K562 (cell line): ENCODE results near the gene KIF3A. TPM values are rescaled to one million over a fixed set of nuclear protein-coding genes. Genes with fewer than 3 reads are reported as not detected.

Experiments
- ATAC-seq: fragments of 200-7000 bp; cut with Tn5 transposase; 3 replicates; pipeline ENCODE4 v1.9.1; 2020; ENCODE audit warnings: moderate library complexity
- BruUV-seq: library from RNA; stranded (reverse); fragments of 400-500 nt; replicated peaks from 2 replicates; lab custom pipeline; 2021; lab: Mats Ljungman, UMichigan
- CTCF ChIA-PET: fragments of 300-600 bp; formaldehyde crosslinking; extraction: SDS; loops from one replicate; lab custom pipeline; 2021; ENCODE audit warnings: low intra/inter-chr PET ratio; lab: Yijun Ruan, JAX
- POLR2A ChIA-PET: fragments of 300-600, 350-650 bp; sonication (Branson Sonifier 250); formaldehyde crosslinking; extraction: SDS; loops from one replicate; lab custom pipeline; 2021; ENCODE audit warnings: antibody characterized with exemption, inconsistent platforms; lab: Yijun Ruan, JAX
- DNase-seq, 4 experiments: peaks; one replicate each; pipeline versions ENCODE4 v3.0.0 to v3.0.0-alpha.2; 2011 to 2018; ENCODE audit warnings: low spot score in 3 of 4, mixed read lengths in 3 of 4; ENCODE audit errors: extremely low read depth in 1 of 4
- FAIRE-seq: peaks from 2 replicates; lab custom pipeline; 2011; peaks lifted over from hg19 to GRCh38; lab: Jason Lieb, UNC
- H2AFZ ChIP-seq: 2 replicates; pipeline ENCODE4 v1.6.0; 2011; ENCODE audit warnings: low read depth, low read length, control low read depth, inconsistent platforms
- H3K27ac ChIP-seq: fragments of 200-600 bp; 3 replicates; pipeline ENCODE4 v1.8.0; 2011; ENCODE audit warnings: low read depth, mild to moderate bottlenecking, control low read depth, inconsistent platforms, low read length, moderate library complexity, mixed read lengths; ENCODE audit errors: extremely low read depth
- H3K27me3 ChIP-seq, 2 experiments: fragments of 300-600 bp in 1 of 2; 2 replicates in 1 of 2; 3 replicates in 1 of 2; pipeline versions ENCODE4 v1.6.0 to v1.8.0; 2011; ENCODE audit warnings: inconsistent platforms in 2 of 2, low read length in 2 of 2, mild to moderate bottlenecking in 1 of 2, mixed read lengths in 1 of 2, moderate library complexity in 1 of 2; ENCODE audit not compliant: control insufficient read depth in 2 of 2, insufficient read depth in 2 of 2
- H3K36me3 ChIP-seq: fragments of 300-600 bp; 3 replicates; pipeline ENCODE4 v1.8.0; 2011; ENCODE audit warnings: mild to moderate bottlenecking, low read length, inconsistent platforms; ENCODE audit not compliant: control insufficient read depth, insufficient read depth
- H3K4me1 ChIP-seq, 2 experiments: fragments of 200-600 bp in 1 of 2; replicated peaks in 1 of 2; 2 replicates in 1 of 2; 3 replicates in 1 of 2; pipeline versions ENCODE4 v1.5.1 to v1.8.0; 2011; ENCODE audit warnings: inconsistent platforms in 2 of 2, low read length in 2 of 2, mild to moderate bottlenecking in 1 of 2, mixed read lengths in 1 of 2, moderate library complexity in 1 of 2; ENCODE audit not compliant: control insufficient read depth in 2 of 2, insufficient read depth in 2 of 2
- H3K4me2 ChIP-seq: 2 replicates; pipeline ENCODE4 v1.6.1; 2011; ENCODE audit warnings: low read length, control low read depth, inconsistent platforms, mixed read lengths; ENCODE audit not compliant: insufficient read depth
- H3K4me3 ChIP-seq: fragments of 200-600 bp; sonication (generic), shearing (Covaris generic); 2 replicates; pipeline ENCODE4 v1.5.1; 2016; ENCODE audit warnings: control low read depth, inconsistent platforms
- H3K79me2 ChIP-seq: fragments of 200-600 bp; 3 replicates; pipeline ENCODE4 v1.8.0; 2011; ENCODE audit warnings: low read length, inconsistent platforms; ENCODE audit not compliant: control insufficient read depth, insufficient read depth
- H3K9ac ChIP-seq, 2 experiments: 2 replicates each; pipeline versions ENCODE4 v1.6.0 to v1.6.1; 2011; ENCODE audit warnings: low read depth in 2 of 2, low read length in 2 of 2, control low read depth in 1 of 2, inconsistent platforms in 1 of 2, mild to moderate bottlenecking in 1 of 2, mixed read lengths in 1 of 2; ENCODE audit not compliant: insufficient read depth in 1 of 2
- H3K9me1 ChIP-seq: one replicate; pipeline ENCODE4 v1.6.0; 2011; ENCODE audit warnings: inconsistent platforms, mild to moderate bottlenecking, low read length, moderate library complexity; ENCODE audit not compliant: control insufficient read depth, insufficient read depth
- H3K9me3 ChIP-seq: replicated peaks from 2 replicates; pipeline ENCODE4 v1.5.1; 2011; ENCODE audit warnings: low read depth, low read length, inconsistent platforms; ENCODE audit not compliant: control insufficient read depth, insufficient read depth
- H4K20me1 ChIP-seq: replicated peaks from 2 replicates; pipeline ENCODE4 v1.6.1; 2011; ENCODE audit warnings: low read length, inconsistent platforms, mixed read lengths; ENCODE audit not compliant: control insufficient read depth, insufficient read depth
- ATF3 ChIP-seq, 2 experiments: fragments of 450-650 bp in 1 of 2; sonication (generic) in 1 of 2; formaldehyde crosslinking in 1 of 2; IDR thresholded peaks in 1 of 2; conservative IDR thresholded peaks in 1 of 2; 2 replicates each; pipeline versions ENCODE4 v1.6.1 to v1.8.1; 2016 to 2023; ENCODE audit warnings: mild to moderate bottlenecking in 2 of 2, moderate library complexity in 2 of 2, inconsistent platforms in 1 of 2, missing genetic modification reagents in 1 of 2
- CSDE1 ChIP-seq, 2 experiments: fragments of 450-650 bp; IDR thresholded peaks; 2 replicates each; pipeline ENCODE4 v1.6.1; 2016; ENCODE audit warnings: mild to moderate bottlenecking in 1 of 2
- MECOM ChIP-seq: fragments of 250-450 bp; sonication (Bioruptor Pico); IDR thresholded peaks from 2 replicates; pipeline ENCODE4 v1.8.0; 2022; ENCODE audit warnings: inconsistent platforms
- MNT ChIP-seq, 2 experiments: fragments of 450-650 bp; conservative IDR thresholded peaks; 2 replicates each; pipeline ENCODE4 v1.6.1; 2017; ENCODE audit warnings: mild to moderate bottlenecking in 2 of 2, moderate library complexity in 2 of 2
- NRF1 ChIP-seq, 2 experiments: fragments of 450-650 bp; IDR thresholded peaks in 1 of 2; conservative IDR thresholded peaks in 1 of 2; 2 replicates each; pipeline ENCODE4 v1.6.1; 2014; ENCODE audit warnings: mild to moderate bottlenecking in 2 of 2
- SETDB1 ChIP-seq: IDR thresholded peaks from one replicate; pipeline ENCODE4 v1.6.1; 2012; ENCODE audit warnings: low read length, control low read depth, inconsistent platforms
- ZBTB40 ChIP-seq, 2 experiments: fragments of 450-650 bp in 1 of 2; sonication (generic) in 1 of 2; formaldehyde crosslinking in 1 of 2; IDR thresholded peaks; 2 replicates each; pipeline versions ENCODE4 v1.7.1 to v1.9.0; 2016 to 2022; ENCODE audit warnings: inconsistent platforms in 1 of 2, mild to moderate bottlenecking in 1 of 2, missing genetic modification reagents in 1 of 2
- ZNF165 ChIP-seq: fragments of 250-450 bp; sonication (Bioruptor Pico); IDR thresholded peaks from 2 replicates; pipeline ENCODE4 v1.4.0; 2020; ENCODE audit warnings: borderline replicate concordance
- WGBS: fragments of 100-300 bp; shearing (Covaris generic); methylation state at CpG from one replicate; pipeline ENCODE4 v1.1.6; 2016; ENCODE audit warnings: low coverage, mixed read lengths; ENCODE audit not compliant: insufficient coverage; ENCODE audit errors: missing lambda C conversion rate; 5-methylcytosine and 5-hydroxymethylcytosine counted together
- in situ Hi-C: fragments of 300-500 bp; cut with MboI; formaldehyde crosslinking; loops from 4 replicates; pipeline ENCODE4 v1.15.0; 2018; ENCODE audit warnings: inconsistent platforms, mixed read lengths
- intact Hi-C: fragments of 100-400 bp; cut with micrococcal nuclease; formaldehyde crosslinking; loops from 2 replicates; pipeline ENCODE4 v1.14.2; 2022
- polyA plus RNA-seq, 8 experiments: library from polyadenylated mRNA; depleted of rRNA in 4 of 8; stranded (reverse) in 5 of 8; unstranded in 3 of 8; fragments of >200 nt; fragmentation: Nextera tagmentation in 2 of 8; fragmentation: Illumina TruSeq in 1 of 8; extraction: Ambion mirVana in 2 of 8; extraction: Trizol in 1 of 8; gene quantifications; 2 replicates each; pipeline versions ENCODE4 v1.2.1 to v1.2.3, GENCODE V29; 2011 to 2014; ENCODE audit warnings: inconsistent platforms in 1 of 8, missing spikeins in 1 of 8
- total RNA-seq, 7 experiments: library from RNA; depleted of rRNA in 6 of 7; stranded (reverse); fragments of >200 nt in 6 of 7; fragmentation: Illumina TruSeq in 2 of 7; extraction: Trizol in 2 of 7; gene quantifications; 2 replicates each; pipeline versions ENCODE4 v1.2.1 to v1.2.3, GENCODE V29; 2011 to 2021; ENCODE audit warnings: low replicate concordance in 1 of 7

The KIF3A gene
- total and polyA plus RNA-seq, 9 of the 15 experiments (the other 6 are each of a cell fraction or from before 2014, with no cell fraction given), result 1.5 to 7.8 (median 6.0) TPM

GRCh38 chr5:132750471-132751230 lies 13.3 kb upstream of the KIF3A start:
- Histone ChIP-seq H3K9me3 (no peaks in the 10 kb centered on the region), H4K20me1 (no peaks in the 10 kb centered on the region; the same call in 1 of the 2 replicates), H3K4me1 (peaks cover 0 to 4% of the 10 kb centered on the region in 2 experiments; a peak in 2 of 5 replicates), H3K4me3 (no peak overlapping the region), H3K27ac (no peak overlapping the region), H3K27me3 (no peaks in the 10 kb centered on the region), H3K4me2 (no peak overlapping the region), H2AFZ (no peak overlapping the region), H3K9ac (no peak overlapping the region), H3K36me3 (no peaks in the 10 kb centered on the region), H3K79me2 (no peaks in the 10 kb centered on the region), H3K9me1 (no peaks in the 10 kb centered on the region)
- DNase-seq, result no peak
- POLR2A ChIA-PET, result interaction anchor here (0.6 to 4.0 kb wide), 11 partner anchors 10 to 406 kb away, joined by 3 to 20 read pairs (median 3); partner anchors contain the start of genes KIF3A and RAD50
- WGBS, result 42% methylated on average over 10 of the region's 10 CpGs
- intact Hi-C loops (loop anchor here (5.0 kb wide), 1 partner anchor 132 kb away; no protein-coding TSS in a partner anchor), in situ Hi-C loops (no loop called here)
- no TSS peak for BruUV-seq
- CTCF ChIA-PET, result no interaction called here
- peak; percentile 6 for FAIRE-seq
- ATAC-seq, result no peak
- TF ChIP-seq CSDE1 (IDR thresholded peaks at IDR 0.05), result no peak
- no peak for TF ChIP-seq ATF3 (IDR thresholded peaks at IDR 0.05)
- TF ChIP-seq ATF3 (CRISPR knock-in tag; conservative IDR thresholded peaks at IDR 0.05), result no peak
- TF ChIP-seq ZNF165, result no peak
- TF ChIP-seq NRF1 (conservative IDR thresholded peaks at IDR 0.05 in 1 of 2, IDR thresholded peaks at IDR 0.05 in 1 of 2), result no peak
- no peak for TF ChIP-seq MECOM (CRISPR knock-in tag)
- no peak for TF ChIP-seq SETDB1
- TF ChIP-seq ZBTB40 (IDR thresholded peaks at IDR 0.05), result no peak
- TF ChIP-seq ZBTB40 (CRISPR knock-in tag; IDR thresholded peaks at IDR 0.05), result no peak
- TF ChIP-seq MNT (conservative IDR thresholded peaks at IDR 0.05), result no peak
